HG02610 (cell line): ENCODE results near the gene NR1D1.

Experiments
- ATAC-seq: cut with Tn5 transposase; IDR thresholded peaks from one replicate; pipeline ENCODE4 v1.9.1; 2021; ENCODE audit warnings: mild to moderate bottlenecking, moderate library complexity; ENCODE audit not compliant: unreplicated experiment

The NR1D1 gene

GRCh38 chr17:40076591-40076990 is 23.8 kb downstream of the NR1D1 start:
- ATAC-seq, result no peak

- no peak for ATAC-seq
These were observed 24.4 kb downstream of the NR1D1 start for GRCh38 chr17:40075942-40076498.

- ATAC-seq, result no peak
These were observed 25.0 kb downstream of the NR1D1 start for GRCh38 chr17:40075201-40075941.

GRCh38 chr17:40074871-40075200 is 25.6 kb downstream of the NR1D1 start:
- ATAC-seq, result no peak

GRCh38 chr17:40074175-40074512 is 26.2 kb downstream of the NR1D1 start:
- ATAC-seq, result no peak

GRCh38 chr17:40073454-40074174 is 26.8 kb downstream of the NR1D1 start:
- ATAC-seq, result no peak

GRCh38 chr17:40072735-40073346 is 27.5 kb downstream of the NR1D1 start:
- no peak for ATAC-seq

- ATAC-seq, result no peak
These were observed 28.2 kb downstream of the NR1D1 start for GRCh38 chr17:40072040-40072734.

- no peak for ATAC-seq
These were observed 28.9 kb downstream of the NR1D1 start for GRCh38 chr17:40071313-40072039.

GRCh38 chr17:40070709-40071312 is 29.6 kb downstream of the NR1D1 start:
- ATAC-seq, result no peak

GRCh38 chr17:40069751-40070708 is 30.4 kb downstream of the NR1D1 start:
- no peak for ATAC-seq

- no peak for ATAC-seq
These were observed 31.3 kb downstream of the NR1D1 start for GRCh38 chr17:40068917-40069750.

GRCh38 chr17:40068584-40068916 is 31.8 kb downstream of the NR1D1 start:
- no peak for ATAC-seq

GRCh38 chr17:40068129-40068581 is 32.2 kb downstream of the NR1D1 start:
- ATAC-seq, result no peak

GRCh38 chr17:40067710-40068109 is 32.7 kb downstream of the NR1D1 start:
- ATAC-seq, result no peak

GRCh38 chr17:40065769-40066510 is 34.4 kb downstream of the NR1D1 start:
- no peak for ATAC-seq

- ATAC-seq, result no peak
These were observed 35.2 kb downstream of the NR1D1 start for GRCh38 chr17:40064971-40065768.
